Measurements from ENCODE around the gene NF1.

Gene NF1

DNA sequence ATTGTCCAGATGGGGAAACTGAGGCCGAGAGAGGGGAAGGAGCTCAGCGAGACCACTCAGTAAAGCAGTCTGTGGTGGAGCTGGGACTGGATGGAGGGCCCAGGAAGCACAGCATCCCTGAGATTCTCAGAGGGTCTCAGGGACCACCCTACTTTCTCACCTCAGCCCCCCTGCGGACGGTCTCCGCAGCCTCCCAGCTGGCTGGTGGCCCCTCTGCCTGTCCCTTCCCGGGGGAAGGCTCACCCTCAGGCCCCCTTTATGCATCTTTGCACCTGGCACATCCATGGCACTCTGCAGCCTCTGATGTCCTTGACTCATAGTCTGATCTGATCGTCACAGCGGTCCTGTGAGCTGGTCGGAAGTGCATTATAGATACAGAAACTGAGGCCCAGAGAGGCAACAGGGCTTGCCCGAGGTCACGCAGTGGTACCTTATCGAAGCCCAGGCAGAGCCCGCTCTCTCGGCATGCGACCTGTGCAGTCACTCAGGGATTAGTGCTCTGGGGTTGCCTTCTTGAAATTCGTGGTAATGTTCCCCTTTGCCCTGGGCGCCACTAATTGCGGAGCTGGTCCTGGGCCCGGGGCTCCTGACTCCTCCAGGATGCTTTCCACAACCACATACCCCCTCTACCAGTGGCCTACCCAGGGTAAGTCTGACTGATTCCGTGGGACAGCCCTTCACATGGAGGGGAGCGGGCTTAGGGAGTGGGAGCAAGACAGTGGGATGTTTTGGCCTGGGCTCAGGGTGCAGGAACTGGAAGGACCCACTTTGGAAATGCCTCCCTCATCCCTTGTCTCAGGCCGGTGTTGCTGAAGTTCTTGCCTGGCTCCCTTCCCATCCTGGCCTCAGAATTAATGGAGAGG is 321.1 kb downstream of the NF1 start:
- TF ChIP-seq, protein P1, sequence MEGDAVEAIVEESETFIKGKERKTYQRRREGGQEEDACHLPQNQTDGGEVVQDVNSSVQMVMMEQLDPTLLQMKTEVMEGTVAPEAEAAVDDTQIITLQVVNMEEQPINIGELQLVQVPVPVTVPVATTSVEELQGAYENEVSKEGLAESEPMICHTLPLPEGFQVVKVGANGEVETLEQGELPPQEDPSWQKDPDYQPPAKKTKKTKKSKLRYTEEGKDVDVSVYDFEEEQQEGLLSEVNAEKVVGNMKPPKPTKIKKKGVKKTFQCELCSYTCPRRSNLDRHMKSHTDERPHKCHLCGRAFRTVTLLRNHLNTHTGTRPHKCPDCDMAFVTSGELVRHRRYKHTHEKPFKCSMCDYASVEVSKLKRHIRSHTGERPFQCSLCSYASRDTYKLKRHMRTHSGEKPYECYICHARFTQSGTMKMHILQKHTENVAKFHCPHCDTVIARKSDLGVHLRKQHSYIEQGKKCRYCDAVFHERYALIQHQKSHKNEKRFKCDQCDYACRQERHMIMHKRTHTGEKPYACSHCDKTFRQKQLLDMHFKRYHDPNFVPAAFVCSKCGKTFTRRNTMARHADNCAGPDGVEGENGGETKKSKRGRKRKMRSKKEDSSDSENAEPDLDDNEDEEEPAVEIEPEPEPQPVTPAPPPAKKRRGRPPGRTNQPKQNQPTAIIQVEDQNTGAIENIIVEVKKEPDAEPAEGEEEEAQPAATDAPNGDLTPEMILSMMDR (IDR thresholded peaks at IDR 0.05; ENCODE audit: low read depth, low read length): no peak
- DNase-seq (ENCODE audit: extremely low read depth, low read depth): no peak

GRCh38 chr17:31416503-31416923 is 321.7 kb downstream of the NF1 start:
- TF ChIP-seq, protein P1 (IDR thresholded peaks at IDR 0.05; ENCODE audit: low read depth, low read length): no peak
- DNase-seq (ENCODE audit: extremely low read depth, low read depth): no peak

- DNase-seq (ENCODE audit: extremely low read depth, low read depth): no peak
- TF ChIP-seq, protein P1 (IDR thresholded peaks at IDR 0.05; ENCODE audit: low read depth, low read length): no peak
Observed at GRCh38 chr17:31417051-31417792, 322.4 kb downstream of the NF1 start.

DNA sequence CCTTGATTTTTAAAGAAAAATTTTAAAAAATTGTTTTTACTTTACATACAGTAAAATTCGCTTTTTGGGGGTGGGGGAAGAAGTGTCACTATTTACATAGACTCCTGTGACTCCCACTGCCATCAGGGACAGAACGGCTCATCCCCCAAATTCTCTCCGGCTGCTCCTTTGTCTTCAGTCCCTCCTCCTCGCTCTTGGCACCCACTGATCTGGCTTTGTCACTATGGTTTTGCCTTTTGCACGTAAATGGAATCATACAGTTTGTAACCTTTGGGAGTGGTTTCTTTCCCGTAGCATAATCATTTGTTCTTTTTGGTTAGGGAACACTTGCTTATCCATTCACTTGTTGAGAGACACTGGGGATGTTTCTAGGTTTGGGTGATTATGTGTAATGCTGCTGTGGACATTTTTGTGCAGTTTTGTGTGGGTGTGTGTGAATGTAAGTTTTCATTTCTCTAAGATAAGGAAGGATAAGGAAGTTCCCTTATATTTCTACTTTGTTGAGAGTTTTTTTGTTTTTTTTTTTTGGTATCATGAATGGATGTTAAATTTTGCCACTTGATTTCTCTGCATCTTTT is 324.1 kb downstream of the NF1 start:
- DNase-seq (ENCODE audit: extremely low read depth, low read depth): no peak
- TF ChIP-seq, protein P1 (IDR thresholded peaks at IDR 0.05; ENCODE audit: low read depth, low read length): no peak

DNA sequence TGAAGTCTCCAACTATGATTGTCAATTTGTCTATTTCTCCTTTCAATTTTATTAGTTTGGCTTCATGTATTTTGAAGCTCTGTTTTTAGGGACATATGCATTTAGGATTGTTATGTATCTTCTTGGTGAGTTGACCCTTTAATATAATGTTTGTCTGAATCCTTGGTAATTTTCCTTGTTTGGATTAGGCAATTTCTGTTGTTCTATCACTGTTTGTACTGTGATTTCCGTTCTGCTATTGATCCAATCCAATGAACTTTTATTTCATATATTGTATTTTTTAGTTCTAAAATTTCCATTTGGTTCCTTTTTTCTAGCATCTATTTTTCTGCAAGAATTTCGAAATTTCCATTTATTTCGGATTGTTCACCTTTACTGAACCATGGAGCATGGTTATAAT is 327.7 kb downstream of the NF1 start:
- DNase-seq (ENCODE audit: extremely low read depth, low read depth): no peak
- TF ChIP-seq, protein P1 (IDR thresholded peaks at IDR 0.05; ENCODE audit: low read depth, low read length): no peak

DNA sequence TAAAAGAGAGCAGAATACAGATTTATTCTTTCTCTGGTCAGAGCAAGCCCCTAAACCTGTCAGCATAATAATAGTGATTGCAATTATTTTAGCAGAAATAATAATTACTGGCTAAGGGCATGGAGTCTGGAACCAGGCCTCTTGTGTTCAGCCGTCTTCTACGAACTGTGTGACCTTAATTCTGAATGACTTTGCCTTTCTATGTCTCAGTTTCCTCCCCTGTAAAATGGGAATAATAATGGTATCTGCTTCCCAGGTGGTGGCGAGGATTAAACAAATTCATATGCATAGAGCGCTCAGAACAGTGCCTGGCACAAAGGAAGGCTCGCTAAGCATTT is 330.1 kb downstream of the NF1 start:
- TF ChIP-seq, protein P1 (IDR thresholded peaks at IDR 0.05; ENCODE audit: low read depth, low read length): no peak
- DNase-seq (ENCODE audit: extremely low read depth, low read depth): no peak

All from AG09319 (cell line).